ENCODE measurements around the gene FBXO38. TPM values are rescaled to one million over a fixed set of nuclear protein-coding genes. Genes with fewer than 3 reads are reported as not detected.

Gene FBXO38
- total and polyA plus RNA-seq, 2 of the 13 experiments (the other 11 are each of a cell fraction or from before 2014, with no cell fraction given) = 24.8 to 35.9 TPM

GRCh38 chr5:148353634-148354033, 30.1 kb upstream of the FBXO38 start:
- Histone ChIP-seq H3K27me3 (ENCODE audit: control insufficient read depth in 1 of 2, insufficient read depth in 2 of 2, low read length in 2 of 2) (no peaks in the 10 kb centered on the region; a peak in 1 of 5 replicates), H3K4me1 (ENCODE audit: insufficient read depth, low read length) (no peaks in the 10 kb centered on the region), H3K27ac (ENCODE audit: extremely low read length, insufficient read depth, low read length) (no peak overlapping the region), H4K20me1 (ENCODE audit: insufficient read depth, low read length) (no peaks in the 10 kb centered on the region), H3K79me2 (ENCODE audit: insufficient read depth, low read length) (no peaks in the 10 kb centered on the region), H3K4me3 (replicated peaks in 1 of 3; ENCODE audit: insufficient read depth in 1 of 3, low read depth in 2 of 3, low read length in 3 of 3) (no peak overlapping the region), H3K9ac (ENCODE audit: insufficient read depth, low read depth, low read length) (no peak overlapping the region), H3K4me2 (ENCODE audit: low read depth, low read length) (no peak overlapping the region), H2AFZ (ENCODE audit: low read length) (no peak overlapping the region), H3K36me3 (replicated peaks in 1 of 2; ENCODE audit: control insufficient read depth in 1 of 2, insufficient read depth in 2 of 2, low read length in 2 of 2) (no peaks in the 10 kb centered on the region), H3K9me3 (ENCODE audit: low read length) (no peaks in the 10 kb centered on the region)
- intact Hi-C loops (cut with micrococcal nuclease; ENCODE audit: unreplicated experiment) = no loop called here
- BruUV-seq (replicated peaks) = no TSS peak
- POLR2A ChIA-PET = no interaction called here
- no peak for ATAC-seq
- WGBS (ENCODE audit: low lambda C conversion rate) = 0% methylated on average over 2 of the region's 2 CpGs
- CTCF ChIA-PET (ENCODE audit: low intra/inter-chr PET ratio, low total read pairs) = no interaction called here
- DNase-seq (ENCODE audit: low spot score) = no peak
- no peak for FAIRE-seq
- in situ Hi-C loops (cut with HindIII; ENCODE audit: extremely low pct_ligation_motif_present, low pct_unique_long_range_greater_than_20kb) = no loop called here
- TF ChIP-seq REXO4 (CRISPR knock-in tag; IDR thresholded peaks at IDR 0.05; ENCODE audit: borderline replicate concordance) = no peak
- TF ChIP-seq PAF1 (CRISPR knock-in tag; IDR thresholded peaks at IDR 0.05) = no peak
- TF ChIP-seq KLF6 (CRISPR knock-in tag; IDR thresholded peaks at IDR 0.05) = no peak
- TF ChIP-seq RXRB (CRISPR knock-in tag; IDR thresholded peaks at IDR 0.05; ENCODE audit: borderline replicate concordance) = no peak
- no peak for TF ChIP-seq POGK (CRISPR knock-in tag; conservative IDR thresholded peaks at IDR 0.05)
- TF ChIP-seq FOXJ3 (CRISPR knock-in tag; IDR thresholded peaks at IDR 0.05; ENCODE audit: borderline replicate concordance) = no peak
- TF ChIP-seq KAT7 (CRISPR knock-in tag; IDR thresholded peaks at IDR 0.05; ENCODE audit: borderline replicate concordance) = no peak

GRCh38 chr5:148364343-148364742, 19.4 kb upstream of the FBXO38 start:
- Histone ChIP-seq H3K4me3 (replicated peaks in 1 of 3; ENCODE audit: insufficient read depth in 1 of 3, low read depth in 2 of 3, low read length in 3 of 3) (no peak overlapping the region), H3K27me3 (ENCODE audit: control insufficient read depth in 1 of 2, insufficient read depth in 2 of 2, low read length in 2 of 2) (no peaks in the 10 kb centered on the region; a peak in 1 of 5 replicates), H3K4me2 (ENCODE audit: low read depth, low read length) (no peak overlapping the region), H3K36me3 (replicated peaks in 1 of 2; ENCODE audit: control insufficient read depth in 1 of 2, insufficient read depth in 2 of 2, low read length in 2 of 2) (no peaks in the 10 kb centered on the region), H3K4me1 (ENCODE audit: insufficient read depth, low read length) (no peaks in the 10 kb centered on the region), H3K9ac (ENCODE audit: insufficient read depth, low read depth, low read length) (no peak overlapping the region), H4K20me1 (ENCODE audit: insufficient read depth, low read length) (no peaks in the 10 kb centered on the region), H3K27ac (ENCODE audit: extremely low read length, insufficient read depth, low read length) (no peak overlapping the region), H3K9me3 (ENCODE audit: low read length) (no peaks in the 10 kb centered on the region), H3K79me2 (ENCODE audit: insufficient read depth, low read length) (no peaks in the 10 kb centered on the region), H2AFZ (ENCODE audit: low read length) (no peak overlapping the region)
- FAIRE-seq (no peak), ATAC-seq (no peak), DNase-seq (ENCODE audit: low spot score) (no peak)
- ChIA-PET CTCF (ENCODE audit: low intra/inter-chr PET ratio, low total read pairs) (no interaction called here), POLR2A (no interaction called here)
- intact Hi-C loops (cut with micrococcal nuclease; ENCODE audit: unreplicated experiment) = no loop called here
- BruUV-seq (replicated peaks) = no TSS peak
- in situ Hi-C loops (cut with HindIII; ENCODE audit: extremely low pct_ligation_motif_present, low pct_unique_long_range_greater_than_20kb) = no loop called here
- TF ChIP-seq TEF (CRISPR knock-in tag; IDR thresholded peaks at IDR 0.05) (no peak), RNF219 (CRISPR knock-in tag; IDR thresholded peaks at IDR 0.05) (no peak), ZNF772 (CRISPR knock-in tag; IDR thresholded peaks at IDR 0.05) (no peak), ZKSCAN1 (IDR thresholded peaks at IDR 0.05; ENCODE audit: low read length) (no peak), ZNF280D (CRISPR knock-in tag; IDR thresholded peaks at IDR 0.05) (no peak)

Data from HepG2 (cell line).